ENCODE results near the gene SLC25A10.

The SLC25A10 gene

GRCh38 chr17:81687770-81688541 is 24.1 kb upstream of the SLC25A10 start:
- DNase-seq = no peak

- DNase-seq = no peak
These were observed 23.5 kb upstream of the SLC25A10 start for GRCh38 chr17:81688616-81689015.

GRCh38 chr17:81690066-81690465 is 22.0 kb upstream of the SLC25A10 start:
- no peak for DNase-seq

GRCh38 chr17:81690549-81690948 is 21.5 kb upstream of the SLC25A10 start:
- DNase-seq = no peak

- DNase-seq = no peak
These were observed 20.9 kb upstream of the SLC25A10 start for GRCh38 chr17:81691196-81691595.

- no peak for DNase-seq
These were observed 20.5 kb upstream of the SLC25A10 start for GRCh38 chr17:81691608-81692007.

GRCh38 chr17:81693509-81694210 is 18.4 kb upstream of the SLC25A10 start:
- no peak for DNase-seq

GRCh38 chr17:81694810-81695209 is 17.3 kb upstream of the SLC25A10 start:
- DNase-seq = no peak

- DNase-seq = no peak
These were observed 16.9 kb upstream of the SLC25A10 start for GRCh38 chr17:81695211-81695610.

GRCh38 chr17:81695801-81696200 is 16.3 kb upstream of the SLC25A10 start:
- no peak for DNase-seq

GRCh38 chr17:81696218-81696941 is 15.7 kb upstream of the SLC25A10 start:
- no peak for DNase-seq

- DNase-seq = no peak
These were observed 14.6 kb upstream of the SLC25A10 start for GRCh38 chr17:81697261-81698044.

GRCh38 chr17:81700353-81701287 is 11.5 kb upstream of the SLC25A10 start:
- no peak for DNase-seq

GRCh38 chr17:81701288-81702071 is 10.6 kb upstream of the SLC25A10 start:
- DNase-seq = no peak

GRCh38 chr17:81702934-81703746 is 8.9 kb upstream of the SLC25A10 start, which contains the start of gene MRPL12:
Gene MRPL12 (plus strand): TSS chr17:81703367. CDS start chr17:81703502, 135 bp downstream.
- DNase-seq = peak; percentile 91

GRCh38 chr17:81703747-81704654 is 8.1 kb upstream of the SLC25A10 start:
- no peak for DNase-seq

- no peak for DNase-seq
These were observed 6.4 kb upstream of the SLC25A10 start for GRCh38 chr17:81705518-81706231.

- DNase-seq = no peak
These were observed 5.9 kb upstream of the SLC25A10 start for GRCh38 chr17:81706232-81706611.
